Measurements from ENCODE around the gene GRK4.

The GRK4 gene

GRCh38 chr4:3071811-3072210 is 108.4 kb downstream of the GRK4 start:
- Histone ChIP-seq H2AFZ (ENCODE audit: low read depth, low read length) (no peak overlapping the region), H3K9me3 (ENCODE audit: insufficient read depth, low read length) (no peaks in the 10 kb centered on the region), H3K27ac (ENCODE audit: low read length) (no peak overlapping the region), H3K4me2 (ENCODE audit: low read length) (no peak overlapping the region), H3K79me2 (ENCODE audit: low read length) (peaks cover 22% of the 10 kb centered on the region), H4K20me1 (ENCODE audit: insufficient read depth, low read length) (no peaks in the 10 kb centered on the region), H3K27me3 (ENCODE audit: low read depth, low read length) (no peaks in the 10 kb centered on the region; the same call in 1 of the 2 replicates), H3K36me3 (replicated peaks; ENCODE audit: low read depth, low read length) (peaks cover 5% of the 10 kb centered on the region), H3K4me3 (ENCODE audit: low read length) (no peak overlapping the region), H3K4me1 (ENCODE audit: low read length) (peaks cover 10% of the 10 kb centered on the region), H3K9ac (ENCODE audit: low read length) (no peak overlapping the region)
- TF ChIP-seq, protein P1, sequence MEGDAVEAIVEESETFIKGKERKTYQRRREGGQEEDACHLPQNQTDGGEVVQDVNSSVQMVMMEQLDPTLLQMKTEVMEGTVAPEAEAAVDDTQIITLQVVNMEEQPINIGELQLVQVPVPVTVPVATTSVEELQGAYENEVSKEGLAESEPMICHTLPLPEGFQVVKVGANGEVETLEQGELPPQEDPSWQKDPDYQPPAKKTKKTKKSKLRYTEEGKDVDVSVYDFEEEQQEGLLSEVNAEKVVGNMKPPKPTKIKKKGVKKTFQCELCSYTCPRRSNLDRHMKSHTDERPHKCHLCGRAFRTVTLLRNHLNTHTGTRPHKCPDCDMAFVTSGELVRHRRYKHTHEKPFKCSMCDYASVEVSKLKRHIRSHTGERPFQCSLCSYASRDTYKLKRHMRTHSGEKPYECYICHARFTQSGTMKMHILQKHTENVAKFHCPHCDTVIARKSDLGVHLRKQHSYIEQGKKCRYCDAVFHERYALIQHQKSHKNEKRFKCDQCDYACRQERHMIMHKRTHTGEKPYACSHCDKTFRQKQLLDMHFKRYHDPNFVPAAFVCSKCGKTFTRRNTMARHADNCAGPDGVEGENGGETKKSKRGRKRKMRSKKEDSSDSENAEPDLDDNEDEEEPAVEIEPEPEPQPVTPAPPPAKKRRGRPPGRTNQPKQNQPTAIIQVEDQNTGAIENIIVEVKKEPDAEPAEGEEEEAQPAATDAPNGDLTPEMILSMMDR (IDR thresholded peaks at IDR 0.05; ENCODE audit: low read depth, low read length) = no peak
- no peak for TF ChIP-seq EZH2phosphoT487 (IDR thresholded peaks at IDR 0.05; ENCODE audit: low read depth)

DNA sequence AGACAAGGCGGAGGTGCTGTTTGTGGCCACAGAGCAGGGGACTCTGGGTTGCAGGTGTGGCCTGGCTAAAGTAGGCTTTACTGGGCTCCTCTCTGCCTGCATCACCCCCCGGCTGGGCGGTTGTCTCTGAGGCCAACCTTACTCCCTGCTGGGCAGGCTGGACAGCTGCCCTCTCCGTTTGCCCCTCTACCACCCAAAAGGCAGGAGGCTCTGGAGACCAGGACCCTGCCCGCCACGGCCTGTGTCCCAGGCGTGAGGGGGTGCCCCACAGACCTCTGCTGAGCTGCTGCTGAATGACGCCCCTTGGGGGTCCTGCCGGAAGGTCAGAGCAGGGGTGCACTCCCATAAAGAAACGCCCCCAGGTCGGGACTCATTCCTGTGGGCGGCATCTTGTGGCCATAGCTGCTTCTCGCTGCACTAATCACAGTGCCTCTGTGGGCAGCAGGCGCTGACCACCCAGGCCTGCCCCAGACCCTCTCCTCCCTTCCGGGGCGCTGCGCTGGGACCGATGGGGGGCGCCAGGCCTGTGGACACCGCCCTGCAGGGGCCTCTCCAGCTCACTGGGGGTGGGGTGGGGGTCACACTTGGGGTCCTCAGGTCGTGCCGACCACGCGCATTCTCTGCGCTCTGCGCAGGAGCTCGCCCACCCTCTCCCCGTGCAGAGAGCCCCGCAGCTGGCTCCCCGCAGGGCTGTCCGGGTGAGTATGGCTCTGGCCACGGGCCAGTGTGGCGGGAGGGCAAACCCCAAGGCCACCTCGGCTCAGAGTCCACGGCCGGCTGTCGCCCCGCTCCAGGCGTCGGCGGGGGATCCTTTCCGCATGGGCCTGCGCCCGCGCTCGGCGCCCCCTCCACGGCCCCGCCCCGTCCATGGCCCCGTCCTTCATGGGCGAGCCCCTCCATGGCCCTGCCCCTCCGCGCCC is 110.0 kb downstream of the GRK4 start:
- Histone ChIP-seq H3K79me2 (ENCODE audit: low read length) (peaks cover 32% of the 10 kb centered on the region), H4K20me1 (ENCODE audit: insufficient read depth, low read length) (peaks cover 3% of the 10 kb centered on the region; the same call in 1 of the 2 replicates), H2AFZ (ENCODE audit: low read depth, low read length) (no peak overlapping the region), H3K36me3 (replicated peaks; ENCODE audit: low read depth, low read length) (peaks cover 5% of the 10 kb centered on the region), H3K9me3 (ENCODE audit: insufficient read depth, low read length) (no peaks in the 10 kb centered on the region), H3K27me3 (ENCODE audit: low read depth, low read length) (no peaks in the 10 kb centered on the region; the same call in 1 of the 2 replicates), H3K4me3 (ENCODE audit: low read length) (peak overlapping the region; percentile 81), H3K27ac (ENCODE audit: low read length) (peak overlapping the region; percentile 18; the same call in 1 of the 2 replicates), H3K4me2 (ENCODE audit: low read length) (peak overlapping the region; percentile 84), H3K4me1 (ENCODE audit: low read length) (peaks cover 24% of the 10 kb centered on the region), H3K9ac (ENCODE audit: low read length) (peak overlapping the region; percentile 68)
- TF ChIP-seq, protein P1 (IDR thresholded peaks at IDR 0.05; ENCODE audit: low read depth, low read length) = peak; percentile 43
- no peak for TF ChIP-seq EZH2phosphoT487 (IDR thresholded peaks at IDR 0.05; ENCODE audit: low read depth)

DNA sequence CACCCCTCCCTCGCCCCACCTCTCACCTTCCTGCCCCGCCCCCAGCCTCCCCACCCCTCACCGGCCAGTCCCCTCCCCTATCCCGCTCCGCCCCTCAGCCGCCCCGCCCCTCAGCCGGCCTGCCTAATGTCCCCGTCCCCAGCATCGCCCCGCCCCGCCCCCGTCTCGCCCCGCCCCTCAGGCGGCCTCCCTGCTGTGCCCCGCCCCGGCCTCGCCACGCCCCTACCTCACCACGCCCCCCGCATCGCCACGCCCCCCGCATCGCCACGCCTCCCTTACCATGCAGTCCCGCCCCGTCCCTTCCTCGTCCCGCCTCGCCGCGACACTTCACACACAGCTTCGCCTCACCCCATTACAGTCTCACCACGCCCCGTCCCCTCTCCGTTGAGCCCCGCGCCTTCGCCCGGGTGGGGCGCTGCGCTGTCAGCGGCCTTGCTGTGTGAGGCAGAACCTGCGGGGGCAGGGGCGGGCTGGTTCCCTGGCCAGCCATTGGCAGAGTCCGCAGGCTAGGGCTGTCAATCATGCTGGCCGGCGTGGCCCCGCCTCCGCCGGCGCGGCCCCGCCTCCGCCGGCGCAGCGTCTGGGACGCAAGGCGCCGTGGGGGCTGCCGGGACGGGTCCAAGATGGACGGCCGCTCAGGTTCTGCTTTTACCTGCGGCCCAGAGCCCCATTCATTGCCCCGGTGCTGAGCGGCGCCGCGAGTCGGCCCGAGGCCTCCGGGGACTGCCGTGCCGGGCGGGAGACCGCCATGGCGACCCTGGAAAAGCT is 110.9 kb downstream of the GRK4 start, which contains the start of the genes HTT and HTT-AS:
TSS of gene HTT (plus strand) at position 604 of the 768 bp plus-strand sequence. CDS start at position 749, 145 bp downstream.
TSS of gene HTT-AS (minus strand) at position 461 of the 768 bp plus-strand sequence.
- TF ChIP-seq, protein P1 (IDR thresholded peaks at IDR 0.05; ENCODE audit: low read depth, low read length) = no peak
- no peak for TF ChIP-seq EZH2phosphoT487 (IDR thresholded peaks at IDR 0.05; ENCODE audit: low read depth)
- H3K36me3 ChIP-seq (replicated peaks; ENCODE audit: low read depth, low read length) = peaks cover 9% of the 10 kb centered on the region
- H4K20me1 ChIP-seq (ENCODE audit: insufficient read depth, low read length) = peaks cover 7% of the 10 kb centered on the region
- H3K27ac ChIP-seq (ENCODE audit: low read length) = peak within 1 kb of the TSS; percentile 89
- H3K27me3 ChIP-seq (ENCODE audit: low read depth, low read length) = no peaks in the 10 kb centered on the region; the same call in 1 of the 2 replicates
- H3K4me3 ChIP-seq (ENCODE audit: low read length) = peak within 1 kb of the TSS; percentile 84
- peaks cover 40% of the 10 kb centered on the region for H3K79me2 ChIP-seq (ENCODE audit: low read length)
- H2AFZ ChIP-seq (ENCODE audit: low read depth, low read length) = no peak within 1 kb of the TSS; the same call in 1 of the 2 replicates
- peaks cover 33% of the 10 kb centered on the region for H3K4me1 ChIP-seq (ENCODE audit: low read length)
- no peaks in the 10 kb centered on the region for H3K9me3 ChIP-seq (ENCODE audit: insufficient read depth, low read length)
- peak within 1 kb of the TSS; percentile 94 for H3K9ac ChIP-seq (ENCODE audit: low read length)
- H3K4me2 ChIP-seq (ENCODE audit: low read length) = peak within 1 kb of the TSS; percentile 97
